Testis (tissue), 2 donors: ENCODE measurements around the gene TUBB2B.

Experiments used
- CTCF ChIP-seq, 3 experiments: fragments of 450-650 bp in 2 of 3; fragments of 200-600 bp in 1 of 3; sonication (generic) in 1 of 3; IDR thresholded peaks; one replicate each; pipeline ENCODE4 v1.5.1; 2016 to 2019; ENCODE audit warnings: antibody characterized with exemption in 3 of 3, mild to moderate bottlenecking in 2 of 3, moderate library complexity in 1 of 3
- POLR2A ChIP-seq: fragments of 450-650 bp; IDR thresholded peaks from one replicate; pipeline ENCODE4 v1.6.1; 2017; ENCODE audit warnings: antibody characterized with exemption, mild to moderate bottlenecking, moderate library complexity

DNA sequence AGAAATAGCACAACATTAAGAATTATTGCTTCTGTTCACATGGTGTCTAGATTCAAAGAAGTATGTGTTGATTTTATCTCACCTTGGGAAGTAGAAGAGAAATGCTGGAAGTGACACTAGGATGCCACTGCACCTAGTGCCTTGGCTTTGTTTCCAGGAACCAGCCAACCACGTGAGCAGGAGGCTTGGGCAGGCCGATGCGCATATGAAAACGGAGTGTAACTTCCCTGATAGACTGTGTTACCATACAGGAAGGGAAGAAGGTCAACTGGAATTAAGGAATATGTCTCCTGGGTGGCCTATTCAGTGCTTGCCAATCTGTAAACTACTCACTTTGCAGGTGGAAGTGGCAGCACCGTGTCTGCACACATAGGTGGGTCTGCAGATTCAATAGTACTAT is 28.1 kb downstream of the TUBB2B start:
- no peak for TF ChIP-seq POLR2A
- no peak for TF ChIP-seq CTCF (IDR thresholded peaks at IDR 0.05)
